Activated CD4-positive, alpha-beta T cell treated with anti-CD3 and anti-CD28 coated beads, Interleukin-2, amount 50 U/mL, for 4 hours (primary cell): ENCODE data around the gene HDAC11.
"Not testable (repeated sequence)": the region's sequence is repeated elsewhere in the genome, so short reads cannot be mapped to it uniquely, and the experiment has no call there.

ENCODE experiments used
- DNase-seq, 2 experiments: peaks; one replicate each; pipeline ENCODE4 v3.0.0-alpha.2; 2020

HDAC11 gene

GRCh38 chr3:13508496-13508895, 28.4 kb downstream of the HDAC11 start:
- DNase-seq, result no peak

- no peak for DNase-seq
Measured at GRCh38 chr3:13509059-13509815, 29.1 kb downstream of the HDAC11 start.

GRCh38 chr3:13509816-13510192, 29.7 kb downstream of the HDAC11 start:
- no peak for DNase-seq

GRCh38 chr3:13512451-13512850, 32.3 kb downstream of the HDAC11 start:
- DNase-seq, result no peak

GRCh38 chr3:13513051-13513912, 33.2 kb downstream of the HDAC11 start:
- DNase-seq, result no peak

GRCh38 chr3:13513913-13514517, 33.9 kb downstream of the HDAC11 start:
- DNase-seq, result no peak

- DNase-seq, result no peak
Measured at GRCh38 chr3:13514639-13515435, 34.7 kb downstream of the HDAC11 start.

- no peak for DNase-seq
Measured at GRCh38 chr3:13515786-13516759, 36.0 kb downstream of the HDAC11 start.

GRCh38 chr3:13516760-13517135, 36.6 kb downstream of the HDAC11 start:
- no peak for DNase-seq

GRCh38 chr3:13517253-13517977, 37.3 kb downstream of the HDAC11 start:
- no peak for DNase-seq

- DNase-seq, result no peak
Measured at GRCh38 chr3:13518516-13518953, 38.4 kb downstream of the HDAC11 start.

- DNase-seq, result no peak
Measured at GRCh38 chr3:13519006-13519791, 39.1 kb downstream of the HDAC11 start.

- DNase-seq, result no peak
Measured at GRCh38 chr3:13520326-13520880, 40.3 kb downstream of the HDAC11 start.

GRCh38 chr3:13521309-13521708, 41.2 kb downstream of the HDAC11 start:
- no peak for DNase-seq

- not testable (repeated sequence) for DNase-seq
Measured at GRCh38 chr3:13521749-13522148, 41.6 kb downstream of the HDAC11 start.

- DNase-seq, result no peak
Measured at GRCh38 chr3:13522236-13522635, 42.1 kb downstream of the HDAC11 start.

- no peak for DNase-seq
Measured at GRCh38 chr3:13524979-13525669, 45.0 kb downstream of the HDAC11 start.

- no peak for DNase-seq
Measured at GRCh38 chr3:13525827-13526625, 45.9 kb downstream of the HDAC11 start.
